Loucy (cell line): ENCODE results near the gene CENPU.

Experiments used
- EZH2phosphoT487 ChIP-seq: fragments of 200-600 bp; IDR thresholded peaks from 2 replicates; pipeline ENCODE4 v1.6.1; 2018; ENCODE audit warnings: antibody characterized with exemption, mild to moderate bottlenecking, moderate library complexity, borderline replicate concordance
- TF ChIP-seq, protein P1 (sequence below): fragments of 200-600 bp; sonication (generic); conservative IDR thresholded peaks from 2 replicates; pipeline ENCODE4 v1.5.1; 2014; ENCODE audit warnings: mild to moderate bottlenecking, antibody characterized with exemption, low read length

DNA sequence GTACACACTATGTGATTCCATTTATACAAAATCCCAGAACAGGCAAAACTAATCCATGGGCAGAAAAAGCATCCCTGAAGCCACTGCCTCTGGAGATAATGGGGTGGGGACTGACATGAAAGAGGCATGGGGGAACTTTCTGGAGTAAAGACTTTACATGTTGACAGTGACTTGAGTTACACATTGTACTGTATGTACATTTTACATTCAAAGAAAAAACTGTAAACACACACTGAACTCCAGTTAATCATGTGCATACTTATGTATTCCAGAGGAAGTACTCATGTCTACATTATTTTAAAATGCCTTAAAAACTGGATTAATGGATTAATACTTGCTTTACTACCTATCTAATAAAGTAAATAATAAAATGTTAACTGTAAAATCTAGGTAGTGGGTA lies 21.6 kb downstream of the CENPU start:
- TF ChIP-seq, protein P1, sequence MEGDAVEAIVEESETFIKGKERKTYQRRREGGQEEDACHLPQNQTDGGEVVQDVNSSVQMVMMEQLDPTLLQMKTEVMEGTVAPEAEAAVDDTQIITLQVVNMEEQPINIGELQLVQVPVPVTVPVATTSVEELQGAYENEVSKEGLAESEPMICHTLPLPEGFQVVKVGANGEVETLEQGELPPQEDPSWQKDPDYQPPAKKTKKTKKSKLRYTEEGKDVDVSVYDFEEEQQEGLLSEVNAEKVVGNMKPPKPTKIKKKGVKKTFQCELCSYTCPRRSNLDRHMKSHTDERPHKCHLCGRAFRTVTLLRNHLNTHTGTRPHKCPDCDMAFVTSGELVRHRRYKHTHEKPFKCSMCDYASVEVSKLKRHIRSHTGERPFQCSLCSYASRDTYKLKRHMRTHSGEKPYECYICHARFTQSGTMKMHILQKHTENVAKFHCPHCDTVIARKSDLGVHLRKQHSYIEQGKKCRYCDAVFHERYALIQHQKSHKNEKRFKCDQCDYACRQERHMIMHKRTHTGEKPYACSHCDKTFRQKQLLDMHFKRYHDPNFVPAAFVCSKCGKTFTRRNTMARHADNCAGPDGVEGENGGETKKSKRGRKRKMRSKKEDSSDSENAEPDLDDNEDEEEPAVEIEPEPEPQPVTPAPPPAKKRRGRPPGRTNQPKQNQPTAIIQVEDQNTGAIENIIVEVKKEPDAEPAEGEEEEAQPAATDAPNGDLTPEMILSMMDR = no peak
- no peak for TF ChIP-seq EZH2phosphoT487
